ENCODE data around the gene TTC9C.
"Not testable (repeated sequence)": the region's sequence is repeated elsewhere in the genome, so short reads cannot be mapped to it uniquely, and the experiment has no call there.

DNA sequence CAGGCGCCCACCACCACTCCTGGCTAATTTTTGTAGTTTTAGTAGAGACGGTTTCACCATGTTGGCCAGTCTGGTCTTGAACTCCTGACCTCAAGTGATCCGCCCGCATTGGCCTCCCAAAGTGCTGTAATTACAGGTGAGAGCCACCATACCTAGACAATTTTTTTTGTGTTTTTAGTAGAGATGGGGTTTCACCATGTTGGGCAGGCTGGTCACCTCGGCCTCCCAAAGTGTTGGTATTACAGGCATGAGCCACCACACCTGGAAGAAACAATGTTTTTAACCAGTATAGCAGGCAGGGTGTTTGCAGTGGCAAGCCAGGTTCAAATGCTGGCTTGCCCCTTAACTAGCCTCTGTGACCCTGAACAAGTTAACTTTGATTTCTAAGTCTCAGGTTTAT lies 21.6 kb downstream of the TTC9C start:
- TF ChIP-seq, protein P1, sequence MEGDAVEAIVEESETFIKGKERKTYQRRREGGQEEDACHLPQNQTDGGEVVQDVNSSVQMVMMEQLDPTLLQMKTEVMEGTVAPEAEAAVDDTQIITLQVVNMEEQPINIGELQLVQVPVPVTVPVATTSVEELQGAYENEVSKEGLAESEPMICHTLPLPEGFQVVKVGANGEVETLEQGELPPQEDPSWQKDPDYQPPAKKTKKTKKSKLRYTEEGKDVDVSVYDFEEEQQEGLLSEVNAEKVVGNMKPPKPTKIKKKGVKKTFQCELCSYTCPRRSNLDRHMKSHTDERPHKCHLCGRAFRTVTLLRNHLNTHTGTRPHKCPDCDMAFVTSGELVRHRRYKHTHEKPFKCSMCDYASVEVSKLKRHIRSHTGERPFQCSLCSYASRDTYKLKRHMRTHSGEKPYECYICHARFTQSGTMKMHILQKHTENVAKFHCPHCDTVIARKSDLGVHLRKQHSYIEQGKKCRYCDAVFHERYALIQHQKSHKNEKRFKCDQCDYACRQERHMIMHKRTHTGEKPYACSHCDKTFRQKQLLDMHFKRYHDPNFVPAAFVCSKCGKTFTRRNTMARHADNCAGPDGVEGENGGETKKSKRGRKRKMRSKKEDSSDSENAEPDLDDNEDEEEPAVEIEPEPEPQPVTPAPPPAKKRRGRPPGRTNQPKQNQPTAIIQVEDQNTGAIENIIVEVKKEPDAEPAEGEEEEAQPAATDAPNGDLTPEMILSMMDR (IDR thresholded peaks at IDR 0.05; ENCODE audit: control extremely low read depth in 1 of 3, insufficient read depth in 1 of 3, low read depth in 1 of 3, low read length in 3 of 3), result not testable (repeated sequence)
- TF ChIP-seq, protein P2, sequence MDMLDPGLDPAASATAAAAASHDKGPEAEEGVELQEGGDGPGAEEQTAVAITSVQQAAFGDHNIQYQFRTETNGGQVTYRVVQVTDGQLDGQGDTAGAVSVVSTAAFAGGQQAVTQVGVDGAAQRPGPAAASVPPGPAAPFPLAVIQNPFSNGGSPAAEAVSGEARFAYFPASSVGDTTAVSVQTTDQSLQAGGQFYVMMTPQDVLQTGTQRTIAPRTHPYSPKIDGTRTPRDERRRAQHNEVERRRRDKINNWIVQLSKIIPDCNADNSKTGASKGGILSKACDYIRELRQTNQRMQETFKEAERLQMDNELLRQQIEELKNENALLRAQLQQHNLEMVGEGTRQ (IDR thresholded peaks at IDR 0.05; ENCODE audit: low read length), result not testable (repeated sequence)
- TF ChIP-seq RAD21 (IDR thresholded peaks at IDR 0.05 in 1 of 2, conservative IDR thresholded peaks at IDR 0.05 in 1 of 2; ENCODE audit: low read depth in 2 of 2, low read length in 2 of 2); SIN3A (conservative IDR thresholded peaks at IDR 0.05 in 1 of 2, IDR thresholded peaks at IDR 0.05 in 1 of 2; ENCODE audit: low read depth in 1 of 2, low read length in 2 of 2); POLR2A (IDR thresholded peaks at IDR 0.05; ENCODE audit: control extremely low read depth in 1 of 2, low read depth in 2 of 2, low read length in 2 of 2); PHF8 (conservative IDR thresholded peaks at IDR 0.05; ENCODE audit: low read depth, low read length); CEBPB (IDR thresholded peaks at IDR 0.05; ENCODE audit: low read depth, low read length); SIRT6 (IDR thresholded peaks at IDR 0.05; ENCODE audit: low read length); SP1 (IDR thresholded peaks at IDR 0.05; ENCODE audit: low read depth, low read length); YY1 (IDR thresholded peaks at IDR 0.05; ENCODE audit: low read depth, low read length): not testable (repeated sequence)

Measured in H1 (cell line).